ENCODE data around the gene BABAM1.
A peak's percentile ranks its signal among the peaks of the same experiment; 100 is the strongest.
"Not testable (repeated sequence)": the region's sequence is repeated elsewhere in the genome, so short reads cannot be mapped to it uniquely, and the experiment has no call there.

BABAM1 gene

GRCh38 chr19:17266589-17266974 lies 661 bp upstream of the BABAM1 start:
- in situ Hi-C loops (cut with MboI; ENCODE audit: low sequenced_read_pairs, unreplicated experiment), result no loop called here
- TF ChIP-seq CTCF (IDR thresholded peaks at IDR 0.05; ENCODE audit: borderline replicate concordance, control extremely low read depth, extremely low read depth, insufficient read depth, missing control alignments), result no peak

GRCh38 chr19:17268754-17269153 lies 1.5 kb downstream of the BABAM1 start:
- DNase-seq (ENCODE audit: low spot score), result no peak
- no peak for TF ChIP-seq CTCF (IDR thresholded peaks at IDR 0.05; ENCODE audit: borderline replicate concordance, control extremely low read depth, extremely low read depth, insufficient read depth, missing control alignments)
- in situ Hi-C loops (cut with MboI; ENCODE audit: low sequenced_read_pairs, unreplicated experiment), result no loop called here

More at GRCh38 chr19:17266589-17266974, 661 bp upstream of the BABAM1 start:
- DNase-seq (ENCODE audit: low spot score), result no peak

GRCh38 chr19:17274892-17275291 lies 7.6 kb downstream of the BABAM1 start:
- DNase-seq (ENCODE audit: low spot score); in situ Hi-C loops (cut with MboI; ENCODE audit: low sequenced_read_pairs, unreplicated experiment): not testable (repeated sequence)

- no peak for TF ChIP-seq CTCF (IDR thresholded peaks at IDR 0.05; ENCODE audit: borderline replicate concordance, control extremely low read depth, extremely low read depth, insufficient read depth, missing control alignments)
- in situ Hi-C loops (cut with MboI; ENCODE audit: low sequenced_read_pairs, unreplicated experiment), result no loop called here
Observed at GRCh38 chr19:17275441-17276175, 8.4 kb downstream of the BABAM1 start.

GRCh38 chr19:17279436-17279835 lies 12.2 kb downstream of the BABAM1 start:
- TF ChIP-seq CTCF (IDR thresholded peaks at IDR 0.05; ENCODE audit: borderline replicate concordance, control extremely low read depth, extremely low read depth, insufficient read depth, missing control alignments), result no peak
- in situ Hi-C loops (cut with MboI; ENCODE audit: low sequenced_read_pairs, unreplicated experiment), result no loop called here
- no peak for DNase-seq (ENCODE audit: low spot score)

More at GRCh38 chr19:17275441-17276175, 8.4 kb downstream of the BABAM1 start:
- DNase-seq (ENCODE audit: low spot score), result no peak

GRCh38 chr19:17281391-17282304 lies 14.4 kb downstream of the BABAM1 start, which contains the start of gene ANKLE1:
TSS of gene ANKLE1 (plus strand) at chr19:17281901. CDS start at chr19:17281921, 20 bp downstream.
- in situ Hi-C loops (cut with MboI; ENCODE audit: low sequenced_read_pairs, unreplicated experiment), result loop anchor here (10.0 kb wide), 1 partner anchor 217 kb away; no protein-coding TSS in a partner anchor
- DNase-seq (ENCODE audit: low spot score), result peak; percentile 86
- no peak for TF ChIP-seq CTCF (IDR thresholded peaks at IDR 0.05; ENCODE audit: borderline replicate concordance, control extremely low read depth, extremely low read depth, insufficient read depth, missing control alignments)
